Measurements from ENCODE around the gene P4HTM. TPM values are rescaled to one million over a fixed set of nuclear protein-coding genes. Genes with fewer than 3 reads are reported as not detected.
A peak's percentile ranks its signal among the peaks of the same experiment; 100 is the strongest.

Gene P4HTM
- total RNA-seq, 2 experiments from 2014 or later = 32.7 to 32.8 TPM

Small RNA genes lying within 50 kb of the gene (microRNA-seq; reads per million reads assigned to microRNA genes)
- gene MIR191 (ENCODE audit: borderline microRNAs expressed, borderline number of aligned reads, borderline replicate concordance) (10,841 reads per million, percentile 96 among the genes with 10 or more reads in this experiment), gene MIR425 (ENCODE audit: borderline microRNAs expressed, borderline number of aligned reads, borderline replicate concordance) (4,973 reads per million, percentile 94 among the genes with 10 or more reads in this experiment)

Other genes with a start within 250 kb of the P4HTM start
- 10 to 100 TPM; 30.4 to 32.7 TPM for gene PRKAR2A, start 142.4 kb upstream of the P4HTM start, total RNA-seq
- gene SLC25A20, start 91.4 kb upstream of the P4HTM start, total RNA-seq = 10 to 100 TPM; 16.7 to 18.2 TPM
- 100 to 1,000 TPM; 109 to 130 TPM for gene ARIH2, start 71.4 kb upstream of the P4HTM start, total RNA-seq
- 100 to 1,000 TPM; 139 to 144 TPM for gene WDR6, start 17.1 kb downstream of the P4HTM start, total RNA-seq
- gene DALRD3, start 28.3 kb downstream of the P4HTM start, total RNA-seq = 10 to 100 TPM; 26.2 to 26.5 TPM
- gene NDUFAF3, start 31.9 kb downstream of the P4HTM start, total RNA-seq = 100 to 1,000 TPM; 101 to 106 TPM
- 100 to 1,000 TPM; 430 to 454 TPM for gene IMPDH2, start 39.2 kb downstream of the P4HTM start, total RNA-seq
- gene QRICH1, start 103.8 kb downstream of the P4HTM start, total RNA-seq = 100 to 1,000 TPM; 124 to 128 TPM
- gene QARS1, start 114.5 kb downstream of the P4HTM start, total RNA-seq = 100 to 1,000 TPM; 249 to 286 TPM
- gene USP19, start 130.6 kb downstream of the P4HTM start, total RNA-seq = 10 to 100 TPM; 44.1 to 45.3 TPM
- not detected for gene LAMB2, start 142.8 kb downstream of the P4HTM start, total RNA-seq
- gene CCDC71, start 176.1 kb downstream of the P4HTM start, total RNA-seq = 10 to 100 TPM; 18.8 to 19.7 TPM
- 1 to 10 TPM; 1.8 to 2.9 TPM for gene KLHDC8B, start 181.4 kb downstream of the P4HTM start, total RNA-seq